Esophagus muscularis mucosa (tissue), 3 donors: ENCODE measurements around the gene SPATA25.

Experiments
- CTCF ChIP-seq, 3 experiments: fragments of 200-600 bp in 2 of 3; fragments of 450-650 bp in 1 of 3; sonication (generic) in 2 of 3; IDR thresholded peaks; one replicate each; pipeline ENCODE4 v1.5.1; 2017 to 2019; ENCODE audit warnings: antibody characterized with exemption in 3 of 3, mild to moderate bottlenecking in 2 of 3, moderate library complexity in 1 of 3
- EP300 ChIP-seq: sonication (generic); formaldehyde crosslinking; IDR thresholded peaks from one replicate; pipeline ENCODE4 v1.6.1; 2017; ENCODE audit warnings: antibody characterized with exemption

- TF ChIP-seq CTCF (IDR thresholded peaks at IDR 0.05) (no peak), EP300 (no peak)
Measured at GRCh38 chr20:45913116-45913515, 25.7 kb upstream of the SPATA25 start.
